Prostate gland (tissue), 2 donors: ENCODE data around the gene SLA2.

Experiments
- POLR2A ChIP-seq: fragments of 450-650 bp; IDR thresholded peaks from one replicate; pipeline ENCODE4 v1.6.1; 2016; ENCODE audit warnings: antibody characterized with exemption, mild to moderate bottlenecking
- POLR2AphosphoS5 ChIP-seq: sonication (generic); formaldehyde crosslinking; IDR thresholded peaks from one replicate; pipeline ENCODE4 v1.6.1; 2017; ENCODE audit warnings: antibody characterized with exemption
- TF ChIP-seq, protein P1 (sequence below), 4 experiments: fragments of 200-600 bp in 2 of 4; fragments of 450-650 bp in 2 of 4; sonication (generic) in 2 of 4; IDR thresholded peaks; 1 replicate in 3 of 4; 2 replicates in 1 of 4; pipeline ENCODE4 v1.5.1; 2016 to 2019; ENCODE audit warnings: antibody characterized with exemption in 4 of 4, mild to moderate bottlenecking in 2 of 4, moderate library complexity in 2 of 4

GRCh38 chr20:36663031-36663430, 17.0 kb upstream of the SLA2 start:
- TF ChIP-seq, protein P1, sequence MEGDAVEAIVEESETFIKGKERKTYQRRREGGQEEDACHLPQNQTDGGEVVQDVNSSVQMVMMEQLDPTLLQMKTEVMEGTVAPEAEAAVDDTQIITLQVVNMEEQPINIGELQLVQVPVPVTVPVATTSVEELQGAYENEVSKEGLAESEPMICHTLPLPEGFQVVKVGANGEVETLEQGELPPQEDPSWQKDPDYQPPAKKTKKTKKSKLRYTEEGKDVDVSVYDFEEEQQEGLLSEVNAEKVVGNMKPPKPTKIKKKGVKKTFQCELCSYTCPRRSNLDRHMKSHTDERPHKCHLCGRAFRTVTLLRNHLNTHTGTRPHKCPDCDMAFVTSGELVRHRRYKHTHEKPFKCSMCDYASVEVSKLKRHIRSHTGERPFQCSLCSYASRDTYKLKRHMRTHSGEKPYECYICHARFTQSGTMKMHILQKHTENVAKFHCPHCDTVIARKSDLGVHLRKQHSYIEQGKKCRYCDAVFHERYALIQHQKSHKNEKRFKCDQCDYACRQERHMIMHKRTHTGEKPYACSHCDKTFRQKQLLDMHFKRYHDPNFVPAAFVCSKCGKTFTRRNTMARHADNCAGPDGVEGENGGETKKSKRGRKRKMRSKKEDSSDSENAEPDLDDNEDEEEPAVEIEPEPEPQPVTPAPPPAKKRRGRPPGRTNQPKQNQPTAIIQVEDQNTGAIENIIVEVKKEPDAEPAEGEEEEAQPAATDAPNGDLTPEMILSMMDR (IDR thresholded peaks at IDR 0.05), result no peak
- TF ChIP-seq POLR2A (no peak), POLR2AphosphoS5 (no peak)
